Middle frontal gyrus (tissue), 1 donor: Measurements from ENCODE around the gene DUSP8.

Experiments
- DNase-seq: peaks from one replicate; pipeline ENCODE4 v3.0.0-alpha.2; 2015; ENCODE audit warnings: low spot score; ENCODE audit errors: extremely low spot score

The DUSP8 gene

GRCh38 chr11:1533342-1533725 lies 38.7 kb downstream of the DUSP8 start:
- DNase-seq = no peak

GRCh38 chr11:1532606-1533341 lies 39.3 kb downstream of the DUSP8 start:
- DNase-seq = no peak

- no peak for DNase-seq
Observed at GRCh38 chr11:1532014-1532586, 40.0 kb downstream of the DUSP8 start.

- DNase-seq = no peak
Observed at GRCh38 chr11:1531449-1532013, 40.5 kb downstream of the DUSP8 start.

- DNase-seq = no peak
Observed at GRCh38 chr11:1530686-1531448, 41.2 kb downstream of the DUSP8 start.

GRCh38 chr11:1529774-1530173 lies 42.3 kb downstream of the DUSP8 start:
- DNase-seq = no peak

- no peak for DNase-seq
Observed at GRCh38 chr11:1529286-1529685, 42.8 kb downstream of the DUSP8 start.

- no peak for DNase-seq
Observed at GRCh38 chr11:1528710-1529109, 43.4 kb downstream of the DUSP8 start.

GRCh38 chr11:1526785-1527184 lies 45.3 kb downstream of the DUSP8 start:
- no peak for DNase-seq

- DNase-seq = no peak
Observed at GRCh38 chr11:1523779-1524178, 48.3 kb downstream of the DUSP8 start.

GRCh38 chr11:1523077-1523476 lies 49.0 kb downstream of the DUSP8 start:
- no peak for DNase-seq

GRCh38 chr11:1522081-1522424 lies 50.0 kb downstream of the DUSP8 start:
- no peak for DNase-seq

GRCh38 chr11:1521382-1522080 lies 50.5 kb downstream of the DUSP8 start:
- no peak for DNase-seq

- DNase-seq = no peak
Observed at GRCh38 chr11:1520663-1521267, 51.3 kb downstream of the DUSP8 start.

GRCh38 chr11:1520209-1520662 lies 51.8 kb downstream of the DUSP8 start:
- no peak for DNase-seq

- no peak for DNase-seq
Observed at GRCh38 chr11:1519028-1520010, 52.8 kb downstream of the DUSP8 start.

- DNase-seq = no peak
Observed at GRCh38 chr11:1518301-1518700, 53.8 kb downstream of the DUSP8 start.

- DNase-seq = no peak
Observed at GRCh38 chr11:1517117-1518005, 54.7 kb downstream of the DUSP8 start.
